Measurements from ENCODE around the gene SPRY1. TPM values are rescaled to one million over a fixed set of nuclear protein-coding genes. Genes with fewer than 3 reads are reported as not detected.

The SPRY1 gene
- total RNA-seq, 2 donors from 2014 or later = 67.5 to 90.2 TPM

- Histone ChIP-seq H3K4me1 (replicated peaks) (no peaks in the 10 kb centered on the region), H3K27me3 (replicated peaks; ENCODE audit: insufficient read depth) (no peaks in the 10 kb centered on the region), H3K9me3 (no peaks in the 10 kb centered on the region), H3K36me3 (no peaks in the 10 kb centered on the region), H3K4me3 (no peak overlapping the region), H3K27ac (no peak overlapping the region)
- no peak for DNase-seq (ENCODE audit: low spot score)
- no peak for TF ChIP-seq POLR2A (IDR thresholded peaks at IDR 0.05)
- TF ChIP-seq CTCF (IDR thresholded peaks at IDR 0.05) = no peak
- no peak for TF ChIP-seq POLR2AphosphoS5 (IDR thresholded peaks at IDR 0.05)
- WGBS = 86% methylated on average over 6 of the region's 6 CpGs
- intact Hi-C loops (cut with DNase I) = no loop called here
Observed at GRCh38 chr4:123366144-123366748, 30.3 kb upstream of the SPRY1 start.

- no peak for TF ChIP-seq POLR2AphosphoS5 (IDR thresholded peaks at IDR 0.05)
- TF ChIP-seq POLR2A (IDR thresholded peaks at IDR 0.05) = no peak
- no peak for TF ChIP-seq CTCF (IDR thresholded peaks at IDR 0.05)
- WGBS = 88% methylated on average over 1 of the region's 1 CpG
- H3K4me3 ChIP-seq = no peak overlapping the region
- H3K27ac ChIP-seq = no peak overlapping the region
- intact Hi-C loops (cut with DNase I) = no loop called here
- no peaks in the 10 kb centered on the region for H3K36me3 ChIP-seq
- no peaks in the 10 kb centered on the region for H3K4me1 ChIP-seq (replicated peaks)
- no peak for DNase-seq (ENCODE audit: low spot score)
- no peaks in the 10 kb centered on the region for H3K9me3 ChIP-seq
- H3K27me3 ChIP-seq (replicated peaks; ENCODE audit: insufficient read depth) = no peaks in the 10 kb centered on the region
Observed at GRCh38 chr4:123378794-123379193, 17.8 kb upstream of the SPRY1 start.

GRCh38 chr4:123379392-123379791, 17.2 kb upstream of the SPRY1 start:
- DNase-seq (ENCODE audit: low spot score) = no peak
- Histone ChIP-seq H3K36me3 (no peaks in the 10 kb centered on the region), H3K27ac (no peak overlapping the region), H3K9me3 (no peaks in the 10 kb centered on the region), H3K27me3 (replicated peaks; ENCODE audit: insufficient read depth) (no peaks in the 10 kb centered on the region), H3K4me3 (no peak overlapping the region), H3K4me1 (replicated peaks) (no peaks in the 10 kb centered on the region)
- intact Hi-C loops (cut with DNase I) = no loop called here
- no peak for TF ChIP-seq CTCF (IDR thresholded peaks at IDR 0.05)
- no peak for TF ChIP-seq POLR2A (IDR thresholded peaks at IDR 0.05)
- TF ChIP-seq POLR2AphosphoS5 (IDR thresholded peaks at IDR 0.05) = no peak
- 90% methylated on average over 1 of the region's 1 CpG for WGBS

- TF ChIP-seq CTCF (IDR thresholded peaks at IDR 0.05) (no peak), POLR2AphosphoS5 (IDR thresholded peaks at IDR 0.05) (no peak), POLR2A (IDR thresholded peaks at IDR 0.05) (no peak)
- Histone ChIP-seq H3K36me3 (no peaks in the 10 kb centered on the region), H3K9me3 (no peaks in the 10 kb centered on the region), H3K27ac (no peak overlapping the region), H3K27me3 (replicated peaks; ENCODE audit: insufficient read depth) (no peaks in the 10 kb centered on the region), H3K4me3 (no peak overlapping the region), H3K4me1 (replicated peaks) (no peaks in the 10 kb centered on the region)
- intact Hi-C loops (cut with DNase I) = no loop called here
- DNase-seq (ENCODE audit: low spot score) = no peak
- 93% methylated on average over 3 of the region's 3 CpGs for WGBS
Observed at GRCh38 chr4:123380728-123381716, 15.6 kb upstream of the SPRY1 start.
